H1 (cell line): ENCODE measurements around the gene CCDC24.

Source experiments
- JUND ChIP-seq: IDR thresholded peaks from 2 replicates; pipeline ENCODE4 v1.6.1; 2011; ENCODE audit warnings: mild to moderate bottlenecking, improper control_type of control experiment, low read length
- RAD21 ChIP-seq, 2 experiments: IDR thresholded peaks in 1 of 2; conservative IDR thresholded peaks in 1 of 2; 2 replicates each; pipeline ENCODE4 v1.6.1; 2011; ENCODE audit warnings: low read depth in 2 of 2, low read length in 2 of 2, improper control_type of control experiment in 1 of 2, inconsistent platforms in 1 of 2, mild to moderate bottlenecking in 1 of 2, moderate library complexity in 1 of 2

DNA sequence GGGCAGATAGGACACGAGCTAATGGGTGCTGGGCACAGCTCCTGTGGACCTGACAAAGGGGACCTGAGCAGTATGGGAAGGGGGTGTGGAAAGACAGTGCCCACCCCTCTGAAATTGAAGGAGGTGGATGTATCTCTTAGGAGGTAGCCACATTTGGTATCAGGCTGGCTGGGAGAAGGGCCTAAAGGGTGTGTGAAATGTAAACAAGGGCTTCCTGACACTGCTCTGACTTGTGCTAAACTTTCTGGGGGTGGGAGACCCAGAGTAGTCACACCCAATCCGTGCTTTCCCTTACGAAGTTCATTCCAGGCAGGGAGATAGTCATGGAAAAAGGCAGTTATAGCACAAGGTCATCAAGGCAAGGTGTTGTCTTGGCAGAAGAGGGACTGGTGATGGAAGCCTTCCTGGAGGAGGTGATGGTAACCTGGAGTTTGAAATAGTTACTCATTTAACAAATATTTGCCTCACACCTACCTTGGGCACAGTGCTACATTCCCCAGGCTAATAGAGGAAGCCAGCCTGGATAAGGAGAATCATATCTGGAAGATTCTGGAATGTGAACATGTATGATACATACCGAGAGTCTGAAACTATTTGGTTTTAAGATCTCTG lies 5.3 kb upstream of the CCDC24 start:
- no peak for TF ChIP-seq JUND
- TF ChIP-seq RAD21 (IDR thresholded peaks at IDR 0.05 in 1 of 2, conservative IDR thresholded peaks at IDR 0.05 in 1 of 2; ENCODE audit: low read depth in 2 of 2, low read length in 2 of 2), result no peak
